ENCODE results near the gene RNF144A. TPM values are rescaled to one million over a fixed set of nuclear protein-coding genes. Genes with fewer than 3 reads are reported as not detected.

RNF144A gene
- total RNA-seq, 3 donors from 2014 or later (not counting 1 experiment from before 2014, with no cell fraction given): 17.3 to 36.7 (median 19.0) TPM

DNA sequence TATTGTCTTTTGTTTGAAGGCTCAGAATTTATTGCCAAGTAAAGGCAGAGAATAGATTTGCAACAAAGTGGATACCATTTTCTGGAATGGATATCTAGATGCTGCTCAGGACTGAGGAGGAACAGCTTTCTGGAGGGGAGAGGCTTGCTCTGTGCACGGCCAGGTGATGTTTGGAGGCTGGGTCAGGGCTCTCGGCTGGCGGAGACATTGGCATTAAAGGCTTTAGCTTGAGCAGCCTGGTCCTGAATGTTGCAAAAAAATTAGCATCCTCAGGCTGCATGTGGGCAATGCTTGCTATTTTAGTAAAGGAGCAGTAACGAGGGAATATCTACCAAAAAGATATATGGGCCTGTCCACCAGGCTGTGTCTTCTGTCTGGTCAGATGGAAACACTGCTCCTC lies 20.4 kb downstream of the RNF144A start:
- Mint-ChIP-seq H3K4me3 (no peak overlapping the region), H3K4me1 (peaks cover 49 to 56% of the 10 kb centered on the region in 2 donors)

DNA sequence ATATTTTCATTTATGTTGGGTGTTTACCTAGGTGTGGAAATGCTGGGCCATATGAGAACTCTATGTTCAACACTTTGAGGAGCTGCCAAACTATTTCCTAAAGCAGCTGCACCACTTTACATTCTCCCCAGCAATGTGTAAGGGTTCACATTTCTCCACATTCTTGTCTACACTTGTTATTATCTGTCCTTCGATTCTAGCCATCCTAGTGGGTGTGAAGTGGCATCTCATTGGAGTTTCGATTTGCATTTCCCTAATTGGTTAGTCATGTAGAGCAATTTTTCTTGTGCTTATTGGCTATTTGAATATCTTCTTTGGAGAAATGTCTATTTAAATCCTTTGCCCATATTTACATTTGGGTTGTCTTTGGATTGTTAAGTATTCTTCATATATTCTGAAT lies 21.9 kb downstream of the RNF144A start:
- Histone ChIP-seq H3K9me3 (ENCODE audit: control insufficient read depth, insufficient read depth, low read length) (no peaks in the 10 kb centered on the region), H3K27me3 (ENCODE audit: control insufficient read depth, insufficient read depth, low read length) (no peaks in the 10 kb centered on the region), H3K36me3 (ENCODE audit: control insufficient read depth, insufficient read depth, low read length) (peaks cover 17% of the 10 kb centered on the region), H3K4me3 (ENCODE audit: low read length) (no peak overlapping the region), H3K4me1 (ENCODE audit: control insufficient read depth, insufficient read depth, low read length) (peaks cover 14% of the 10 kb centered on the region), H3K27ac (ENCODE audit: low read length) (no peak overlapping the region)
- no peak overlapping the region for H3K4me3 Mint-ChIP-seq
- DNase-seq: no peak
- no peak for TF ChIP-seq CTCF (IDR thresholded peaks at IDR 0.05)
- 90% methylated on average over 2 of the region's 2 CpGs for WGBS (ENCODE audit: insufficient coverage)
- no peaks in the 10 kb centered on the region for H3K27me3 Mint-ChIP-seq (ENCODE audit: low read depth in 2 of 2)
- H3K9me3 Mint-ChIP-seq: no peaks in the 10 kb centered on the region
- H3K4me1 Mint-ChIP-seq: peaks cover 50 to 65% of the 10 kb centered on the region in 2 donors
- intact Hi-C loops (cut with micrococcal nuclease): no loop called here
- ATAC-seq: no peak
- H3K36me3 Mint-ChIP-seq: peaks cover 14% of the 10 kb centered on the region
- H3K27ac Mint-ChIP-seq: no peak overlapping the region

More for the DNA sequence above, 20.4 kb downstream of the RNF144A start:
- Mint-ChIP-seq H3K27ac (no peak overlapping the region), H3K27me3 (ENCODE audit: low read depth in 2 of 2) (no peaks in the 10 kb centered on the region), H3K36me3 (peaks cover 14% of the 10 kb centered on the region), H3K9me3 (no peaks in the 10 kb centered on the region)
- Histone ChIP-seq H3K4me3 (ENCODE audit: low read length) (no peak overlapping the region), H3K27me3 (ENCODE audit: control insufficient read depth, insufficient read depth, low read length) (no peaks in the 10 kb centered on the region), H3K36me3 (ENCODE audit: control insufficient read depth, insufficient read depth, low read length) (peaks cover 8% of the 10 kb centered on the region), H3K9me3 (ENCODE audit: control insufficient read depth, insufficient read depth, low read length) (no peaks in the 10 kb centered on the region), H3K4me1 (ENCODE audit: control insufficient read depth, insufficient read depth, low read length) (peaks cover 10% of the 10 kb centered on the region), H3K27ac (ENCODE audit: low read length) (no peak overlapping the region)
- ATAC-seq (no peak), DNase-seq (no peak)
- whole genome bisulfite sequencing (ENCODE audit: insufficient coverage): 75% methylated on average over 4 of the region's 4 CpGs
- no peak for TF ChIP-seq CTCF (IDR thresholded peaks at IDR 0.05)
- intact Hi-C loops (cut with micrococcal nuclease): no loop called here

- no peaks in the 10 kb centered on the region for H3K27me3 Mint-ChIP-seq (ENCODE audit: low read depth in 2 of 2)
- no peak overlapping the region for H3K27ac Mint-ChIP-seq
- H3K36me3 Mint-ChIP-seq: peaks cover 14% of the 10 kb centered on the region
- no peak overlapping the region for H3K27ac ChIP-seq (ENCODE audit: low read length)
- intact Hi-C loops (cut with micrococcal nuclease): no loop called here
- H3K4me3 Mint-ChIP-seq: no peak overlapping the region
- peaks cover 16% of the 10 kb centered on the region for H3K4me1 ChIP-seq (ENCODE audit: control insufficient read depth, insufficient read depth, low read length)
- H3K9me3 ChIP-seq (ENCODE audit: control insufficient read depth, insufficient read depth, low read length): no peaks in the 10 kb centered on the region
- DNase-seq (no peak), ATAC-seq (no peak)
- H3K36me3 ChIP-seq (ENCODE audit: control insufficient read depth, insufficient read depth, low read length): peaks cover 17% of the 10 kb centered on the region
- no peak overlapping the region for H3K4me3 ChIP-seq (ENCODE audit: low read length)
- H3K4me1 Mint-ChIP-seq: peaks cover 51 to 61% of the 10 kb centered on the region in 2 donors
- whole genome bisulfite sequencing (ENCODE audit: insufficient coverage): no CpG with 5 or more reads among the region's 2 CpGs
- H3K27me3 ChIP-seq (ENCODE audit: control insufficient read depth, insufficient read depth, low read length): no peaks in the 10 kb centered on the region
- no peaks in the 10 kb centered on the region for H3K9me3 Mint-ChIP-seq
- TF ChIP-seq CTCF (IDR thresholded peaks at IDR 0.05): no peak
These were observed 23.6 kb downstream of the RNF144A start for GRCh38 chr2:6940820-6941219.

All from natural killer cell (primary cell).